ENCODE results near the gene RASA3.

Gene RASA3

DNA sequence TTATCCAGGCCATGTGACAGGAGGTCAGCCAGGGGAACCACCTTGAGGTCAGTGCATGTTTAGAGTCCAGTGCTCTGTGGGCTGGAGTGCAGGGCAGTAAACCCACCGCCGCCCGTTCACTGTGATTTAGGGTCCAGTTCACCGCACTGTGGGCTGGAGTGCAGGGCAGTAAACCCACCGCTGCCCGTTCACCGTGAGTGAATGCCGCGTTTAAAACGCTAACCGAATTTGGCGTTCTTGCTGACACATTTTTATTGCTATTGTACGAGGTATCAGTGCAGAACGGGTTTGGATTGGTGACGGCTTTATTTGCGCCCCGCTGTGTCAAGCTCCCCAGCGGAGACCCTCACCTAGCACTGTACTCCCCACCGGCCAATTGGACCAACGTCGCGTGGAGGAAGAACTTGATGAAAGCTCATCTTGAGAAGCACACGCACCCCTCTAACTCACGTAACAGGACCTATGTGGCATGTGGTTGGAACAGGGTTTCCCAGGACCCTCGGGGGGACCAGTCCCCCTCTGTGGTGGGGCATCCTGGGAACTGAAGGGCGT, 186.5 kb downstream of the RASA3 start:
- DNase-seq, result no peak

DNA sequence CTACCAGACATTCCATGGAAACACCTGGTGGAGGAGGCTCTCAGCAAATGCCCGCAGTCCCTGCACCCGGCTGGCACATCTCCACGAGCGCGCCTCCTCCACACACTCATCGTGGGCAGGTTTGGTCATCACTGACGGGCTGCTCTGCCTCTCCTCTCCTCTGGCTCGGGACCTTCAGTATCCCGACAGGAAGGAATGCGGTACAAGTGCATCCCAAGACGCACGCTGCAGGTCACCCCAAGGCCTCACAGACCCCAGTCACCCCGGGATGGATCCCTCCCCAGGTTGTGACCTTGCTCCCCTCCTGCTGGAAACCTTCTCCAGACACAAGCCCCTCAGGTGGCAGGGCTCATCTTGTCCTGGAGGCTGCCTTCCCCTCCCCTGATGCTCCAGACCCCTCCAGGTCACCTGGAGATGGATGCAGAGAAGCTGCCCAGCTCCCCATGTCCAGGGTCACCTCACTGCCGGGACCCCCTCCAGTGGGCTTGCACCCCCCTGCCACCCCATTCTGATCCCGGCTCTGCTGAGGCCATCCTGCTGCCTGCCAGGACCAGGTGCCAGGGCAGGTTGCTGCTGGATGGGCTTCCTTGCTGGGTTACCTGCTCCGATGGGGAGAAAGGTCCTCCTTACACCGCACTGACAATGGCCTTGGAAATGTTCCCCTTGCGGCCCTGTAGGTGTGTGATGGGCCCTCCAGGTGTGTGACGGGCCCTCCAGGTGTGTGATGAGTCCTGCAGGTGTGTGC, 188.4 kb downstream of the RASA3 start:
- no peak for DNase-seq

DNA sequence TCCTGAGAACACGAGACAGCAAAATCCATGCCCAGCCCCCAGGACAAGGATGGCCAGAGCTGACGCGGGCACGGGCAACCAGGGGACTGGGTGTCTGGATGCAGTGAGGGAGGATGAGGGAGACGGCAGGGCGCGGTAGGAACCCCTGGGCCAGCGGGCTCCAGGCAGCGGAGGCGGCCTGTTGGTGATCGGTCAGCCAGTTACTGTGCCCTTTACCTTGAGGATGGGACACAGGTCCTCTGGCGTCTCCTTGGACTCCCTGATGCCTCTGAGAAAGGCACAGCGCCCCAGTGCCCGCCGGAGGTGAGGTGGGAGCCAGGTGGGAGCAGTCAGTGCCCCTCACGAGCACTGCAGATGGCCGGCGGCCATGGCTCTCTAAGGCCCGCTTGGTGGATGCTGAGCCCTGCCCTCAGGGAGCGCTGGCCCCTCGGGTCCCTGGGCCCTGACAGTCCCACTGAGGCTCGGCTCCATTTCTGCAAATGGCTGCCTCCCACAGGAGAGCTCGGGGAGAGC, 189.8 kb downstream of the RASA3 start:
- DNase-seq, result no peak

- DNase-seq, result no peak
Measured at GRCh38 chr13:113941571-113942191, 190.7 kb downstream of the RASA3 start.

DNA sequence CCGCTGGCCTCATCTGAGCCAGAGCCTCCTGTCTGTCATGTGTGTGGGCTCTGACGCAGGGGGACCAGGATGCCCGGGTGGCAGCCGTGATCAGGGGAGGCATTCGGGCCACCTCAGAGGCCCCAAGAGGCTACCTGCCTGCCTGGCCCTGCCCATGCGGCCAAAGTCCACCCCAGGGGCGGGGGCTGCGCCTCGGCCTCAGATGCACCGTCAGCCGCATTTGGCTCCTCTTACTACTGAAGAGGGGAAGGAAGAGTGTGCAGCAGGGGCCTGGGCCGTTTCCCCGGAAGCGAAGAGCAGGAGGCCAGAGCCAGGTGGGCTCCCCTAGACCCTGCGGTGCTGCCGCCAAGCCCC, 192.5 kb downstream of the RASA3 start:
- DNase-seq, result no peak

- no peak for DNase-seq
Measured at GRCh38 chr13:113939129-113939943, 193.1 kb downstream of the RASA3 start.

DNA sequence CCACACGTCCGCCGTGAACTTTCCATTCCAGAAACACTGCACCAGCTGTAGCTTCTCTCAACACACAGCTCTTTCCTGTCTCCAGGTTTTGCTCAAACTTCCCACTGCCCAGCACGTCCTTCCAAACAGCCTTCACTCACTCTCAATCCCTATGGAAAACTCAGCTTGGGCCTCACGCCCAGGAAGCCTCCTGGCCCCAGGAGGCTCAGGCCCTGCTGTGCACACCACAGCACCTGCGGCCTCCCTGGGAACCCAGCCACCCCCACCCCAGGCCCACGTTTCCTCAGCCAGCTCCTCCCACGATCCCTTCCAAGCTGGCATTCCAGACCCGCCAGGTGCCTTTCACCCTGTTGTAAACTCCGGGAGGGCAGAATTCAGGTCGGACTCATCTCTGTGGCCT, 193.7 kb downstream of the RASA3 start:
- no peak for DNase-seq

GRCh38 chr13:113938246-113938645, 194.2 kb downstream of the RASA3 start:
- DNase-seq, result no peak

DNA sequence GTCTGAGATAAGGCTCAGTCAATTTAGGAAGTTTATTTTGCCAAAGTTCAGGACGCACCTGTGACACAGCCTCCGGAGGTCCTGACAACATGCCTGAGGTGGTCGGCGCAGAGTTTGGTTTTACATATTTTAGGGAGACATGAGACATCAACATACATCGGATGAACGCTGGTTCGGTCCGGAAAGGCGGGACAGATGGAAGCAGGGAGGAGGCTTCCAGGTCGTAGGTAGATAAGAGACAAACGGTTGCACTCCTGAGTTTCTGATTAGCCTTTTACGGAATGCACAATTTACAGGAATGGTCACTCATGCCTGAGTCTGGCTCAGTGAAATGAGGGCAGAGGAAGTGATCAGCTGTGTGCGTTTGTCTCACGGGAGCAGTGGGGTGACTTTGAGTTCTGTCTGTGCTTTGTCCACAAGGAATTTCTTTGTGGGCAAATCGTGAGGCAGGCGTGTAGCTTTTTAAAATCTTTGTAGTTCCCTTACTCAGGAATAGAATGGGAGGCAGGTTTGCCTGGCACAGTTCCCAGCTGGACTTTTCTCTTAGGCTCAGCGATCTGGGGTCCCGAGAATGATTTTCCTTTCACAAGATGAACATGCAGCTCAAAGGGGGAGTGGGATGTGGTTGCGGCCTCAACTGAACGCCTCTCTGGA, 194.8 kb downstream of the RASA3 start:
- no peak for DNase-seq

DNA sequence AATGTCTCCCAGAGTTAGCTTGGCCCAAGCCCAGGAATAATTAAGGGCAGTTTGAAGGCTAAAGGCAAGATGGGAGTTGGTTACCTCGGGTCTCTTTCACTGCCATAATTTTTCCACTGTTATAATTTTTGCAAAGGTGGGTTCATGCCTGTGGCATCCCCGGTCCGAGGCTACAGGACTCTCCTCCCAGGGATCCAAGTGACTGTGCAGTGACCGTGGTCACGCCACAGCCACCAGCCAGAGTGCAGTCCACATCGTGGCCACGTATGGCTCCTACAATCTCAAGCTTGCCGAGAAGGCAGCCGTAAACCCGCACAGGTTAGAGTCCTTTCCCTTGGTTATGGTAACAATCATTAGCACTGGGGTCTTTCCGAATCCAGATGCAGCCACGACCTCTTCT, 195.3 kb downstream of the RASA3 start:
- DNase-seq, result no peak

GRCh38 chr13:113936166-113936965, 196.1 kb downstream of the RASA3 start:
- DNase-seq, result no peak

GRCh38 chr13:113935001-113935844, 197.2 kb downstream of the RASA3 start:
- no peak for DNase-seq

DNA sequence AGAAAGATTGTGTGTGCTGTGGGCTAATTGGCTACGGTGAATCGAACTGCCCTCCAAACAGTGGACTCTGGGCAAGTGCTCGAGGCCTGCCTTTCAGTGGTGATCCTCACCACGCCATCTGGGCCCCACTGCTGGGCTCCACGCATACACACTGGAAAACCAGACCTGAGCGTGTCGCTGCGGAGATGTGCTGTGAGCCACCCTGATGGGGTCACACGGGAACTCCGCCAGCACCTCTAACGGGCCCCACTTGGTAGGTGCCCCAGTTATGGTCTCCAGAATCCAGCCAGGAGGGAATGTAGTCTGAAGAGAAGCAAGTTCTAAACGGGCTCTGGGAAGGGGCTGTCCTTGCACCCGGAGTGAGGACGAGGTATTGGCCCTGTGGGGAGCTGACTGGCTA, 197.8 kb downstream of the RASA3 start:
- DNase-seq, result no peak

- no peak for DNase-seq
Measured at GRCh38 chr13:113933901-113934300, 198.5 kb downstream of the RASA3 start.

DNA sequence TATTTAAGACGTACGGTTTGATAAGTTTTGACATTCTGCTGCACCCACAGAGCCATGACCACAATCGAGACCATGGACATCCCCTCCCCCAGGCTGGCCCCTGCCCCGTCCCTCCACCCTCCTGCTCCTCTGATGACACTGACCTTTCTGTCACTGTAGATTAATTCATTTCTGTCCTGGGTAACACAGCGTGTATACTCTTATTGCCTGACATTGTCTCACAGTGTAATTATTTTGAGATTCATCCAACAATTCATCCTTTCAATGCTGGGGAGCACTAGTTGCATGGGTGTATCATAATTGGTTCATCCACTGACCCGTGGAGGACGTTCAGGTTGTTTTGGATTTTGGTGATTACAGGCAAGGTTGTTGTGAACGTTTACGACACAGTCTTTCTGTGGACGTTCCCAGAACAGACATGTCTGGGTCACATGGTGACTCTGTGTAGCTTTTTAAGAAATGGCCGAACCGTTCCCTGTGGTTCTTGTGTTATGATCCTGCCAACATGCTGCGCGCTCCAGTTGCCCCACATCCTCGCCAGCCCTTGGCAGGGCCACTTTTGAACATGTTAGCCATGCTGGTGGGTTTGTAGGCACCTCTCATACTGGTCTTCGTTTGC, 200.5 kb downstream of the RASA3 start:
- no peak for DNase-seq

- no peak for DNase-seq
Measured at GRCh38 chr13:113930671-113931637, 201.5 kb downstream of the RASA3 start.

DNA sequence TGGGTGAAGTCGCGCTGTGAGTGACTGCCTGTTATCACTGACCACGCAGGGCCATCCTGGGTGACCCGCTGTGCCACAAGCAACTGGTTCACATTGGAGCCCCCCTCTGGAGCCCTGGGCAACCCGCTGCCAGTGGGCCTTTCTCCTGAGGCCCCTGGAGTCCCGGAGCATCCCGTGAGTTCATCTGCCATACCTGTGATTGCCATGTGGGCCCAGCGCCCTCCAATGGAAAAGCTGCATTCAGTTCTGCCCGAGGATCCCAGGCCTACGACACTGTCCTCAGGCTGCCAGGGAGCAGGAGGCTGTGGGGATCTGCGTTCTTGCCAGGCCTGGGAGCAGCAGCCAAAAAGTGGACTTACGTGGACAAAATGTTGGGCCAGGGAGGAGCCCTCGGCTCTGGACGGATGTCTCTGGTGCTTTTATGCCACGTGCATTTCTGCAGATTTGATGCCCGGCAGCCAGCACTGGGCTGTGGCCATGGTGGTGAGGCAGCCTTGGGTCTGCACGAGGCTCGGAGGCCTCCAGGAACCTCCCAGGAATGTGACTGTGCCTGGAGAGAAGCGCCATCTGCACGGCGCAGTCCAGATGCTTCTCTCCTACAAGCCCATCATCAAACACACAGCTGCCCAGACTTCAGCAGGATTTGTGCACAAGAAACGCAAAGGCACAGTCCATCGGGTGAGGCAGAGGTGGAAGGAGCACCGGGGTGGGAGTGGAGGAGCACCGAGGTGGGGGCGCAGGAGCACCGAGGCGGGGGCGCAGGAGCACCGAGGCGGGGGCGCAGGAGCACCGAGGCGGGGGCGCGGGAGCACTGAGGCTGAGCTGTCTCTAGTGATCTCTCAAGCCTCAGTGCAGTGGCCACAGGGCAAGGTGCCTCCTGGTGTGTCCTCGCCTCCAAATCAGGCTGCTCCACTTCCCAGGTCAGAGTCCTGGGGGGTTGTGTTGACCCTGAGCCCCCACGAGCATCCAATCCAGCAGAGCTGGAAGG, 202.5 kb downstream of the RASA3 start:
- DNase-seq, result no peak
